GM12874 (cell line): ENCODE results near the gene MRPL37.

Experiments
- TF ChIP-seq, protein P1 (sequence below): IDR thresholded peaks from 2 replicates; pipeline ENCODE4 v1.5.1; 2011; ENCODE audit warnings: low read depth, mild to moderate bottlenecking, control low read depth, low read length, moderate library complexity; ENCODE audit not compliant: insufficient read depth

The MRPL37 gene

DNA sequence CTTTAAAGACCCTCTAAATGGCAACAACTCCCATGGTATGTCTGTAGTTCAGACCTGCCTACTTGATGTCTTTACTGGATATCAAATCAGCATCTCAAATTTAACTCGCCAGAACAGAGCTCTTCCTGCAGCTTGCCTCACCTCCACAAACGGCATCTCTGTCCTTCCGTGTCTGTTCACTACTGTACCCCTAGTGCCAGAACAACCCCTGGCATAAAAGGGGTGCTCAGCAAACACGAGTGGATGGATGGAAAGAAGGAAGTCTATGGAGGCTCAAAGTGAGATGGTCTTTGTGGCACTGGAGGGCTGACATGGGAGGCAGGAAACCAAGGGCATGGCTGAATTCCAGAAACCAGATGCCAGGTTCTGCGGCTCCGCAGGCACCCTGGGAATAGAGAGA lies 22.7 kb downstream of the MRPL37 start:
- TF ChIP-seq, protein P1, sequence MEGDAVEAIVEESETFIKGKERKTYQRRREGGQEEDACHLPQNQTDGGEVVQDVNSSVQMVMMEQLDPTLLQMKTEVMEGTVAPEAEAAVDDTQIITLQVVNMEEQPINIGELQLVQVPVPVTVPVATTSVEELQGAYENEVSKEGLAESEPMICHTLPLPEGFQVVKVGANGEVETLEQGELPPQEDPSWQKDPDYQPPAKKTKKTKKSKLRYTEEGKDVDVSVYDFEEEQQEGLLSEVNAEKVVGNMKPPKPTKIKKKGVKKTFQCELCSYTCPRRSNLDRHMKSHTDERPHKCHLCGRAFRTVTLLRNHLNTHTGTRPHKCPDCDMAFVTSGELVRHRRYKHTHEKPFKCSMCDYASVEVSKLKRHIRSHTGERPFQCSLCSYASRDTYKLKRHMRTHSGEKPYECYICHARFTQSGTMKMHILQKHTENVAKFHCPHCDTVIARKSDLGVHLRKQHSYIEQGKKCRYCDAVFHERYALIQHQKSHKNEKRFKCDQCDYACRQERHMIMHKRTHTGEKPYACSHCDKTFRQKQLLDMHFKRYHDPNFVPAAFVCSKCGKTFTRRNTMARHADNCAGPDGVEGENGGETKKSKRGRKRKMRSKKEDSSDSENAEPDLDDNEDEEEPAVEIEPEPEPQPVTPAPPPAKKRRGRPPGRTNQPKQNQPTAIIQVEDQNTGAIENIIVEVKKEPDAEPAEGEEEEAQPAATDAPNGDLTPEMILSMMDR, result no peak

DNA sequence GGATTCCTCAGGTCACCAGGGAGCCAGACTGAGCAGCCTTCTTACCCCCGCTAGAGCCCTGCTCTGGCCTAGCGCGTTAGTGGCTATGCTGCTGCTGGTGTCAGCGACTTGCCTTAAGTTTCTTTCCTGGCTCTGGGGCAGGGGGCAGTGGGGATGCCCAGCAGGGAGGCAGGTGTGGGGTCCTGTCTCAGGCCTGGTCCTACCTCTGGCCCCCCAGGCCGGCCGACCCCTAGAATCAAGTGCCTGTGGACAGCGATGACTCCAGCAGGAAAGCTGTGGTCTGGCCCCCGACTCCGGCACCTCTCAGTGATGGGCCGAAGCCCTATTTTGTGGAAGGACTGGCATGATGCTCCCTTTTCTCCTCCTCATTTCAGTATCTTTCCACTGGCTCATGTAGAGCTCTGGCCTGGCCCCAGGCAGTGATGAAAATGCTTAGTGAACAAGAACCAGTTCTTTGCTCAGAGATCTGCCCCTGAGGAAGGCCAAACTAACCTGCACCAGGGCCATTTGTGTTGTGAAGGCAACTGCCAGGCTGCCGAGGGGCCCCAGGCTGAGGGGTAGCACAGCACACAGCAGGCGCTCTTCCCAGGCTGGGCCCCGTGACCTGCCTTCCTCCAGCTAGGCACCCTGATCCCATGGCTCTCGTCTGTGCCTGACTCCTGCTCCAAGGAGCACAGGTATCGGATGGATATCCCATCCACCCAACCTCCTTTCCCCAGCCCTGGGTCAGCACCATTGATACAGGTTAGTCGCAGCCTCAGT lies 23.7 kb downstream of the MRPL37 start:
- TF ChIP-seq, protein P1, result no peak

DNA sequence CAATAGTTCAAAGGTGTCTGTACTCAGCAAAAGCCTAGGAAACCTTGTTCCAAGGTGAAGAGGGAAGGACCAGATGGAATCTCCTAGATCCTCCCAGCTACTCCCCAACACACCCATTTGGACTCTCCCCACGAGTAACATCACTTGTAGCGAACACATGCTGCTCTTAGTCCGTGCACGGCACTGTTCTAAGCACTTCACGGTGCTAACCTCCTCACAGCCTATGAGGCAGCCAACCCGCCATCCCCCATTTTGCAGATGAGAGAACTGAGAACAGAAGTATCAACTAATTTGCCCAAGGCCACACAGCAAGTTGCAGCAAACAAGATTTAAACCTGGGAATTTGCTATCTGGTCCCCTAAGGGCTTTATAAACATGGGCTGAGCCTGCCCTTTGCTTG lies 24.3 kb downstream of the MRPL37 start:
- TF ChIP-seq, protein P1, result no peak

DNA sequence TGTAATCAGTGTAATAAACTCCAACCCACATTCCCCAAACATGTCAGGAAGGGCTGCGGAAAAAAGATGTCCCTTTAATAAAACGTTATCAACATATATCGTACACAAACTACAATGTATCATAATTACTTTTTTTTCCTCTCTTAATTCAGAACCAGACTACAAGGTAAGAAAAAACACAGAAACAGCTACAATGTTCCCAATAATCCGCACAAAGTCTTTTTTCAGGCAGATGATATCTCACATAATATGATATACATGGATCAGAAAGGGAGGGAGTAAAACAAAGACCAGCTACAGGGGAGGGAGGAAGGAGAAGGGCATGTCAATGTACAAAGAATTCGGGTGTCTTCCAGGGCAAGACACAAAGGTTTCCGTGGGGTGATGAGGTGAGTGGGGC lies 25.4 kb downstream of the MRPL37 start:
- TF ChIP-seq, protein P1, result no peak

DNA sequence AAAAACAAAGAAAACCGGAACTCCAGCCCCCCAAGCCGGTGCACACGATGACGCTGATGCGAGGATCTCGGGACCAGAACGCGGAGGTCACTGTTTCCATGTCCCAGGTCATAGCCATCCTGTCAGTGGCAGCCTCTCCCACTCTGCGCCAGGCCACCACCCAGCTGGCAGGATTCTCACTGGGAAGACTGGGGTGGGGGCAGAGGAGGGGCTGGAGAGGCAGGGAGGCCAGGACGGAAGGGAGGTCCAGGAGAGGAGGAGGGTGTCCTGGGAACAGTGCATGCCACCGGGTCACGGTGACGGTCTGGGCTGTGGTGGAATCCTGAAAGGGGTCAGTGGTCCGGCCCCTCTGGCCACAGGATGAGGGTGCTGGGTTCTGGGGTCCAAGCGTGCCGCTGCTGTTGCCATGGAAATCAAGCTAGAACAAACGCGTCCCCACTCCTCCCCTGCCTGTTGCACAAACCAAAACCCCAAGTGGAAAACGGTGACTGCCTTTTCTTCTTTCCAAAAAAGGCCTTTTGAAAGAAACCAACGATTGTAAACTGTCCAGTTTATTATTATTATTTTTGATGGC lies 26.1 kb downstream of the MRPL37 start:
- TF ChIP-seq, protein P1, result no peak

DNA sequence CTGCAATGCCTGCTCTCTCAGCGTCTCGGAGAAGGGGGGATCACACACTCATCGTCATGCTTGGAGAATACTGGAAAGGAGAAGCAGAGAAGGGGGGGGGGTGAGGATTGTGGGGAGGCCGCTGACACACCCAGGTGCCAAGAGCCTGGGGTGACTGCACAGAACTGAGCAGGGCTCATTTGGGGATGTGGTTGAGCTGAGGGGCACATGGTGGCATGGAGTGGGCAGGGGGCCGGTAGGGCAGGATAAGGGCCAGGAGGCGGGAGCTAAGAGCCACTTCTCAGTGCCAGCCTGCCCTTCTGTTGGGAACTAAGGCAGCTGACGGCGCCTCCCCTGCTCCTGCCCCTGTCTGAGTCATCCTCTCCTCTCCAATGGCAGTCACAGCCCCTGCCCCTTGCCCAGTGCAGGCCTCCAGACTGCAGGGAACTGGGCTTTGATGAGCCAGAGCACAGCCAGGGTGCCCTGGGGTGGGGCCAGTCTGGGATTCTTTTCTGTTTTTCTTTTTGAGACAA lies 27.2 kb downstream of the MRPL37 start:
- TF ChIP-seq, protein P1, result no peak

DNA sequence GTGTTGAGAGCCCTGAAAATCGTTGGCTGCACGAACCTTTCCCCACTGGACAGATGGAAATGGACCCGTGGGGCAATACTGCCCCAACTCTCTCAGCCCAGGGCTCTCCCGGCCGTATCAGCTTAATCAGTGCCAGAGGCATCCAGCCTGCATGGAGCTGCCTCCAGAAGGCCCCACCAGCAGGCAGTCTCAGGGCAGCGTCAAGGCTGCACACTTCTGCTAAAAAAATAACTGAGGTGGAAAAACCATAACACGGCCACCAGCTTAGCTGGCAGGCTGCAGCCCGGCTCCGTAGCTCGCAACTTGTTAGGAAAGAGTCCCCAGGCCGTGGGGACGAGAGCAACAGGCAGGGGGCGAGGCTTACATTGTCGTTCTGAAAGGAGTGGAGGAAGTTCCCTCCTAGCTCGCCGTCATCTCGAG lies 27.9 kb downstream of the MRPL37 start:
- TF ChIP-seq, protein P1, result no peak
